WTC11 (cell line): ENCODE data around the gene GPBP1L1. TPM values are rescaled to one million over a fixed set of nuclear protein-coding genes. Genes with fewer than 3 reads are reported as not detected.

Experiments
- ATAC-seq: fragments of 200-7000 bp; cut with Tn5 transposase; 2 replicates; pipeline ENCODE4 v1.10.0; 2021; ENCODE audit warnings: mild to moderate bottlenecking, moderate library complexity
- CTCF ChIA-PET: fragments of 300-600 bp; sonication (Branson Sonifier 250); formaldehyde crosslinking; loops from one replicate; lab custom pipeline; 2021; ENCODE audit warnings: antibody characterized with exemption; lab: Charles Lee
- POLR2A ChIA-PET: fragments of 350-600 bp; sonication (Branson Sonifier 250); formaldehyde crosslinking; loops from one replicate; lab custom pipeline; 2021; ENCODE audit warnings: antibody characterized with exemption; lab: Charles Lee
- DNase-seq: peaks from one replicate; pipeline ENCODE4 v3.0.0; 2021; ENCODE audit warnings: low spot score
- H3K27ac Mint-ChIP-seq: 2 replicates; pipeline ENCODE4 v1.8.0; 2021; ENCODE audit warnings: mixed read lengths
- H3K27me3 Mint-ChIP-seq: 2 replicates; pipeline ENCODE4 v1.8.0; 2021; ENCODE audit warnings: low read depth, mild to moderate bottlenecking, moderate library complexity, mixed read lengths
- H3K36me3 Mint-ChIP-seq: 2 replicates; pipeline ENCODE4 v1.8.0; 2021; ENCODE audit warnings: mixed read lengths
- H3K4me1 Mint-ChIP-seq: 2 replicates; pipeline ENCODE4 v1.8.0; 2022; ENCODE audit warnings: mixed read lengths
- H3K4me3 Mint-ChIP-seq: 2 replicates; pipeline ENCODE4 v1.8.0; 2021; ENCODE audit warnings: mild to moderate bottlenecking, moderate library complexity, mixed read lengths
- H3K9me3 Mint-ChIP-seq: 2 replicates; pipeline ENCODE4 v1.8.0; 2021; ENCODE audit warnings: mixed read lengths
- CREM ChIP-seq: sonication (generic); formaldehyde crosslinking; IDR thresholded peaks from 2 replicates; pipeline ENCODE4 v1.8.1; 2022; ENCODE audit warnings: mild to moderate bottlenecking, missing genetic modification reagents, moderate library complexity
- CTCF ChIP-seq: fragments of 200-600 bp; IDR thresholded peaks from 2 replicates; pipeline ENCODE4 v1.8.0; 2022; ENCODE audit warnings: antibody characterized with exemption
- EMX1 ChIP-seq: fragments of 250-450 bp; sonication (Bioruptor Pico); IDR thresholded peaks from 2 replicates; pipeline ENCODE4 v1.8.0; 2021; ENCODE audit warnings: mild to moderate bottlenecking
- ERG ChIP-seq: fragments of 250-450 bp; sonication (Bioruptor Pico); IDR thresholded peaks from 2 replicates; pipeline ENCODE4 v1.8.0; 2021; ENCODE audit warnings: mild to moderate bottlenecking
- ESRRA ChIP-seq: sonication (generic); formaldehyde crosslinking; IDR thresholded peaks from 2 replicates; pipeline ENCODE4 v1.8.1; 2022; ENCODE audit warnings: mild to moderate bottlenecking, missing genetic modification reagents, borderline replicate concordance
- ETV6 ChIP-seq: sonication (generic); formaldehyde crosslinking; IDR thresholded peaks from 2 replicates; pipeline ENCODE4 v1.8.1; 2022; ENCODE audit warnings: mild to moderate bottlenecking, missing genetic modification reagents
- FOXJ3 ChIP-seq: sonication (generic); formaldehyde crosslinking; IDR thresholded peaks from 2 replicates; pipeline ENCODE4 v1.9.0; 2021; ENCODE audit warnings: missing genetic modification reagents, mild to moderate bottlenecking, borderline replicate concordance
- FOXK1 ChIP-seq: sonication (generic); formaldehyde crosslinking; IDR thresholded peaks from 2 replicates; pipeline ENCODE4 v1.8.0; 2022; ENCODE audit warnings: mild to moderate bottlenecking, moderate library complexity, missing genetic modification reagents
- GRHL2 ChIP-seq: fragments of 250-450 bp; sonication (Bioruptor Pico); IDR thresholded peaks from 2 replicates; pipeline ENCODE4 v1.8.0; 2022; ENCODE audit warnings: mild to moderate bottlenecking, moderate library complexity; ENCODE audit not compliant: insufficient replicate concordance, severe bottlenecking
- GTF2I ChIP-seq: fragments of 250-450 bp; sonication (Bioruptor Pico); conservative IDR thresholded peaks from 2 replicates; pipeline ENCODE4 v1.4.0; 2021; ENCODE audit warnings: mild to moderate bottlenecking
- IRF2 ChIP-seq: sonication (generic); formaldehyde crosslinking; IDR thresholded peaks from 2 replicates; pipeline ENCODE4 v1.8.0; 2022; ENCODE audit warnings: low read depth, missing genetic modification reagents, borderline replicate concordance
- NFATC4 ChIP-seq: fragments of 250-450 bp; sonication (Bioruptor Pico); IDR thresholded peaks from 2 replicates; pipeline ENCODE4 v1.9.0; 2021; ENCODE audit warnings: mild to moderate bottlenecking
- NFE2L1 ChIP-seq: sonication (generic); formaldehyde crosslinking; IDR thresholded peaks from 2 replicates; pipeline ENCODE4 v1.8.1; 2023; ENCODE audit warnings: missing genetic modification reagents
- SMAD4 ChIP-seq: sonication (generic); formaldehyde crosslinking; IDR thresholded peaks from 2 replicates; pipeline ENCODE4 v1.8.0; 2022; ENCODE audit warnings: mild to moderate bottlenecking, missing genetic modification reagents
- SOX15 ChIP-seq: fragments of 250-450 bp; sonication (Bioruptor Pico); IDR thresholded peaks from 2 replicates; pipeline ENCODE4 v1.9.0; 2021; ENCODE audit warnings: mild to moderate bottlenecking
- STAT6 ChIP-seq: sonication (generic); formaldehyde crosslinking; conservative IDR thresholded peaks from 2 replicates; pipeline ENCODE4 v1.8.1; 2023; ENCODE audit warnings: mild to moderate bottlenecking, low read depth, missing genetic modification reagents, moderate library complexity
- ZNF232 ChIP-seq: sonication (generic); formaldehyde crosslinking; IDR thresholded peaks from 2 replicates; pipeline ENCODE4 v1.8.0; 2022; ENCODE audit warnings: mild to moderate bottlenecking, missing genetic modification reagents
- ZNF263 ChIP-seq: sonication (generic); formaldehyde crosslinking; IDR thresholded peaks from 2 replicates; pipeline ENCODE4 v1.8.1; 2022; ENCODE audit warnings: low read depth, mild to moderate bottlenecking, moderate library complexity, missing genetic modification reagents
- ZNF532 ChIP-seq: fragments of 250-450 bp; sonication (Bioruptor Pico); IDR thresholded peaks from 2 replicates; pipeline ENCODE4 v1.9.0; 2021; ENCODE audit warnings: mild to moderate bottlenecking, borderline replicate concordance
- ZNF671 ChIP-seq: fragments of 250-450 bp; sonication (Bioruptor Pico); IDR thresholded peaks from 2 replicates; pipeline ENCODE4 v1.8.0; 2021; ENCODE audit warnings: mild to moderate bottlenecking
- total RNA-seq: library from RNA; stranded (reverse); gene quantifications from 3 replicates; pipeline ENCODE4 v1.2.3, GENCODE V29; 2021
- TF ChIP-seq, protein P1 (sequence below): sonication (generic); formaldehyde crosslinking; IDR thresholded peaks from 2 replicates; pipeline ENCODE4 v1.8.0; 2022; ENCODE audit warnings: mild to moderate bottlenecking, missing genetic modification reagents
- TF ChIP-seq, protein P2 (sequence below): sonication (generic); formaldehyde crosslinking; IDR thresholded peaks from 2 replicates; pipeline ENCODE4 v1.8.1; 2022; ENCODE audit warnings: mild to moderate bottlenecking, missing genetic modification reagents, moderate library complexity, borderline replicate concordance
- TF ChIP-seq, protein P3 (sequence below): sonication (generic); formaldehyde crosslinking; IDR thresholded peaks from 2 replicates; pipeline ENCODE4 v1.8.0; 2022; ENCODE audit warnings: mild to moderate bottlenecking, missing genetic modification reagents

Gene GPBP1L1
- total RNA-seq, 1 experiment from 2014 or later, result 126 TPM

GRCh38 chr1:45583666-45584350 lies 102.5 kb downstream of the GPBP1L1 start, which contains the start of gene NASP:
Gene NASP (plus strand): TSS chr1:45584041. CDS start chr1:45584147, 106 bp downstream.
- peak; percentile 70 for ATAC-seq
- Mint-ChIP-seq H3K27ac (peak within 1 kb of the TSS; percentile 99), H3K9me3 (no peaks in the 10 kb centered on the region), H3K36me3 (peaks cover 27% of the 10 kb centered on the region), H3K4me3 (peak within 1 kb of the TSS; percentile 95), H3K27me3 (peaks cover 2% of the 10 kb centered on the region; the same call in 1 of the 2 replicates), H3K4me1 (peaks cover 23% of the 10 kb centered on the region)
- CTCF ChIA-PET, result interaction anchor here (0.6 to 1.0 kb wide), 5 partner anchors 13 to 280 kb away, joined by 3 to 6 read pairs (median 5); partner anchors contain the start of gene AKR1A1
- POLR2A ChIA-PET, result interaction anchor here (0.6 to 2.4 kb wide), 12 partner anchors 33 to 256 kb away, joined by 3 to 10 read pairs (median 5); partner anchors contain the start of genes AKR1A1, CCDC163, GPBP1L1 and MMACHC
- peak; percentile 92 for DNase-seq
- TF ChIP-seq ZNF671 (CRISPR knock-in tag), result 0 out of 2 replicates have a peak, but pooled peaks have one; percentile 1
- no peak for TF ChIP-seq FOXJ3 (CRISPR knock-in tag)
- TF ChIP-seq, protein P1, sequence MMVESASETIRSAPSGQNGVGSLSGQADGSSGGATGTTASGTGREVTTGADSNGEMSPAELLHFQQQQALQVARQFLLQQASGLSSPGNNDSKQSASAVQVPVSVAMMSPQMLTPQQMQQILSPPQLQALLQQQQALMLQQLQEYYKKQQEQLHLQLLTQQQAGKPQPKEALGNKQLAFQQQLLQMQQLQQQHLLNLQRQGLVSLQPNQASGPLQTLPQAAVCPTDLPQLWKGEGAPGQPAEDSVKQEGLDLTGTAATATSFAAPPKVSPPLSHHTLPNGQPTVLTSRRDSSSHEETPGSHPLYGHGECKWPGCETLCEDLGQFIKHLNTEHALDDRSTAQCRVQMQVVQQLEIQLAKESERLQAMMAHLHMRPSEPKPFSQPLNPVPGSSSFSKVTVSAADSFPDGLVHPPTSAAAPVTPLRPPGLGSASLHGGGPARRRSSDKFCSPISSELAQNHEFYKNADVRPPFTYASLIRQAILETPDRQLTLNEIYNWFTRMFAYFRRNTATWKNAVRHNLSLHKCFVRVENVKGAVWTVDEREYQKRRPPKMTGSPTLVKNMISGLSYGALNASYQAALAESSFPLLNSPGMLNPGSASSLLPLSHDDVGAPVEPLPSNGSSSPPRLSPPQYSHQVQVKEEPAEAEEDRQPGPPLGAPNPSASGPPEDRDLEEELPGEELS (CRISPR knock-in tag), result no peak; the same call in 1 of the 2 replicates
- TF ChIP-seq SMAD4 (CRISPR knock-in tag), result no peak
- no peak for TF ChIP-seq SOX15 (CRISPR knock-in tag)
- TF ChIP-seq EMX1 (CRISPR knock-in tag), result no peak
- TF ChIP-seq IRF2, result no peak
- no peak for TF ChIP-seq ESRRA (CRISPR knock-in tag)
- peak; percentile 75 for TF ChIP-seq NFE2L1 (CRISPR knock-in tag)
- TF ChIP-seq NFATC4 (CRISPR knock-in tag), result no peak
- TF ChIP-seq ETV6 (CRISPR knock-in tag), result peak; percentile 65; the same call in 1 of the 2 replicates
- TF ChIP-seq CREM (CRISPR knock-in tag), result peak; percentile 53; the same call in 1 of the 2 replicates
- no peak for TF ChIP-seq CTCF
- TF ChIP-seq, protein P2, sequence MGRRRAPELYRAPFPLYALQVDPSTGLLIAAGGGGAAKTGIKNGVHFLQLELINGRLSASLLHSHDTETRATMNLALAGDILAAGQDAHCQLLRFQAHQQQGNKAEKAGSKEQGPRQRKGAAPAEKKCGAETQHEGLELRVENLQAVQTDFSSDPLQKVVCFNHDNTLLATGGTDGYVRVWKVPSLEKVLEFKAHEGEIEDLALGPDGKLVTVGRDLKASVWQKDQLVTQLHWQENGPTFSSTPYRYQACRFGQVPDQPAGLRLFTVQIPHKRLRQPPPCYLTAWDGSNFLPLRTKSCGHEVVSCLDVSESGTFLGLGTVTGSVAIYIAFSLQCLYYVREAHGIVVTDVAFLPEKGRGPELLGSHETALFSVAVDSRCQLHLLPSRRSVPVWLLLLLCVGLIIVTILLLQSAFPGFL (CRISPR knock-in tag), result no peak
- no peak for TF ChIP-seq ZNF532 (CRISPR knock-in tag)
- TF ChIP-seq GTF2I (CRISPR knock-in tag), result 0 out of 2 replicates have a peak, but pooled peaks have one; percentile 16
- no peak for TF ChIP-seq ZNF232 (CRISPR knock-in tag)
- no peak for TF ChIP-seq ZNF263 (CRISPR knock-in tag)
- TF ChIP-seq, protein P3, sequence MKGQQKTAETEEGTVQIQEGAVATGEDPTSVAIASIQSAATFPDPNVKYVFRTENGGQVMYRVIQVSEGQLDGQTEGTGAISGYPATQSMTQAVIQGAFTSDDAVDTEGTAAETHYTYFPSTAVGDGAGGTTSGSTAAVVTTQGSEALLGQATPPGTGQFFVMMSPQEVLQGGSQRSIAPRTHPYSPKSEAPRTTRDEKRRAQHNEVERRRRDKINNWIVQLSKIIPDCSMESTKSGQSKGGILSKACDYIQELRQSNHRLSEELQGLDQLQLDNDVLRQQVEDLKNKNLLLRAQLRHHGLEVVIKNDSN (CRISPR knock-in tag), result no peak
- no peak for TF ChIP-seq GRHL2
- TF ChIP-seq ERG (CRISPR knock-in tag), result no peak
- peak; percentile 24; the same call in 1 of the 2 replicates for TF ChIP-seq FOXK1 (CRISPR knock-in tag)
- no peak for TF ChIP-seq STAT6 (CRISPR knock-in tag)
